Mesothelial cell of epicardium (in vitro differentiated cells): ENCODE data around the gene IGFBP3. TPM values are rescaled to one million over a fixed set of nuclear protein-coding genes. Genes with fewer than 3 reads are reported as not detected.

ENCODE experiments used
- DNase-seq, 2 experiments: peaks; one replicate each; pipeline ENCODE4 v3.0.0; 2021; ENCODE audit warnings: low spot score in 2 of 2; ENCODE audit not compliant: unreplicated experiment in 2 of 2
- H3K27ac Mint-ChIP-seq: 2 replicates; pipeline ENCODE4 v1.8.0; 2021; ENCODE audit warnings: mixed read lengths
- H3K27me3 Mint-ChIP-seq: 2 replicates; pipeline ENCODE4 v1.8.0; 2021; ENCODE audit warnings: low read depth, mixed read lengths
- H3K36me3 Mint-ChIP-seq: 2 replicates; pipeline ENCODE4 v1.8.0; 2021; ENCODE audit warnings: mixed read lengths
- H3K4me1 Mint-ChIP-seq: 2 replicates; pipeline ENCODE4 v1.8.0; 2021; ENCODE audit warnings: mixed read lengths
- H3K4me3 Mint-ChIP-seq: 2 replicates; pipeline ENCODE4 v1.8.0; 2021; ENCODE audit warnings: mild to moderate bottlenecking, moderate library complexity, mixed read lengths
- H3K9me3 Mint-ChIP-seq: 2 replicates; pipeline ENCODE4 v1.8.0; 2021; ENCODE audit warnings: mixed read lengths
- CTCF ChIP-seq: fragments of 200-600 bp; sonication (generic); IDR thresholded peaks from one replicate; pipeline ENCODE4 v1.5.0; 2021; ENCODE audit warnings: antibody characterized with exemption; ENCODE audit not compliant: unreplicated experiment
- total RNA-seq: library from RNA; stranded (reverse); gene quantifications from 3 replicates; pipeline ENCODE4 v1.2.1, GENCODE V29; 2021

IGFBP3 gene
- total RNA-seq, 1 donor from 2014 or later = 1,171 TPM

DNA sequence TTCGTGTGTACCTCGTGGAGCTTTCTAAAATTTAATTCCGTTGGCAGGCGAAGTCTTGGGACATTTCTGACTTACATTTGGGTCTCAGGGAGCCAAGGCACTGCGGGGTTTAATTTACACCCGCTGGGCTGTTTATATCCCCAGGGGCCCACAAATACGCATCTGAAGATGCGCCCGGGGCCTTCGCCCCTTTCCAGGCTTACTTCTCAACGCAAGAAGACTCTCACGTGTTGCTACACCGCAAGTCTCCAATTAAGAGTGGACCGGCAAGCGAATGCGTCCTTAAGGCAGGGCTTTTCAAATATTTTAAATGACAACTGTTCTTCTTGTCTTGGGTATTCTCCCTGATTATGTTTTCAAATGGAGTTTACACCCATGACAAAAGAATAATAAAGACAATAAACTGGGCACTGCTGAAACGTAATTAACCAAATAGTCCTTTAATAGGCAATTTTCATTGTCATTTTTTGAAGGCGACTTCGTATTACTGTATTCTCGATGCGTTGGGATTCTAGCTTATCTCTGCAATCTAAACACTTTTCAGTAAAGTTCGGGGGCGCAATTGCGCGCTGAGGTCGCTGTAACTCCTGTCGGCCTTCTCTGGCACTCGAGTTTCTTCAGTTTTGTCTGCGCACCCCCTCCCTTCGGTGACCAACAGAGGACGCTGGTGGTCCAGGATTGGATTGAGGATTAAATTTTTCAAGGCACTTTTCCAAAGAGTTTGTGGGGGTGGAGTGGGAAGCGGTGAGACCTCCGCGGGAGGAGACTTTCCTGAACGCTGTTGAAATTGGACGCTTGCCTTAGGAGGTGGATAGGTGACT, 837 bp upstream of the IGFBP3 start:
- Mint-ChIP-seq H3K4me1 (peaks cover 53% of the 10 kb centered on the region), H3K4me3 (peak overlapping the region; percentile 72), H3K9me3 (peaks cover 2% of the 10 kb centered on the region), H3K36me3 (peaks cover 9% of the 10 kb centered on the region), H3K27me3 (no peaks in the 10 kb centered on the region), H3K27ac (peak overlapping the region; percentile 91)
- peak; percentile 92 for TF ChIP-seq CTCF
- DNase-seq = peak; percentile 56 to 84

DNA sequence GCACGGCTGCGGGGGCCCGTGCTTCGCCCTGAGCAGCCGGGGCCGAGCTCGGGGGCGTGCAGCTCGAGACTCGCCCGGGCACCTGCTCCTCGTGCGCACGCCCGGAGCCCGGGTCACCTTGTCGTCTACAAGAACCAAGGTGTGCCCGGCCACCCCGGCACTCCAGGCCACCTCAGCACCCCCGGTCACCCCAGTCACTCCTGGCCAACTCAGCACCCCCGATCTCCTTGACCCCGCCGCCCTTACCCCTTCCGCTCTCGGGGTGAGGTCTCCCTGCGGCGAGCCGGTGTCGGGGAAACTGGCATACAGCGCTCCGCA, 268 bp upstream of the IGFBP3 start:
- no peak for TF ChIP-seq CTCF
- Mint-ChIP-seq H3K4me3 (peak overlapping the region; percentile 72), H3K4me1 (peaks cover 56% of the 10 kb centered on the region), H3K36me3 (peaks cover 11% of the 10 kb centered on the region), H3K27ac (peak overlapping the region; percentile 91), H3K9me3 (no peaks in the 10 kb centered on the region), H3K27me3 (no peaks in the 10 kb centered on the region)
- DNase-seq = peak in 1 of 2 experiments; percentile 54

DNA sequence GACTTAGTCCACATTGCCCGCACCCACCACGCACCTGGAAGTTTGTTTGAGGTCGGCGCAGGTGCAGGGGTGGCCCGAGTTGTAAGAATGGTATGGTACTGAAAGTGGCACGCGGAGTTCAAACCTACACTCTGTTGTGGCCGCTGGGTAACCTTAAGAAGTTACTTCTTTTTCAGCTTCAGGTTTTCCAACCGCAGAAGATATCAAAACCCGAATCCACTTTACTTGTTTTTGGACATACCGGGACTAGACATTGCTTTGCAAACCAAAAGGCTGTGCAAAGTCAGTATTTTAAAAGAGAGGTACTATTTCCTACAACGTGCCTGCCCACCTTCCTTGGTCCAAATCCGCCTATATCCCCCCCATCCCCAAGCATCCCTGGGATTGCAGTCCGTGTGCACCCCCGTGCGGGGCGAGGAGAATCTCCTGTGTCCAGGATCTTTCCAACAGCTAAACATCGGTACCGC, 1.0 kb downstream of the IGFBP3 start:
- Mint-ChIP-seq H3K4me3 (peak overlapping the region; percentile 98), H3K27me3 (no peaks in the 10 kb centered on the region), H3K27ac (peak overlapping the region; percentile 92), H3K9me3 (no peaks in the 10 kb centered on the region), H3K4me1 (peaks cover 65% of the 10 kb centered on the region), H3K36me3 (peaks cover 20% of the 10 kb centered on the region)
- TF ChIP-seq CTCF = no peak
- DNase-seq = no peak

DNA sequence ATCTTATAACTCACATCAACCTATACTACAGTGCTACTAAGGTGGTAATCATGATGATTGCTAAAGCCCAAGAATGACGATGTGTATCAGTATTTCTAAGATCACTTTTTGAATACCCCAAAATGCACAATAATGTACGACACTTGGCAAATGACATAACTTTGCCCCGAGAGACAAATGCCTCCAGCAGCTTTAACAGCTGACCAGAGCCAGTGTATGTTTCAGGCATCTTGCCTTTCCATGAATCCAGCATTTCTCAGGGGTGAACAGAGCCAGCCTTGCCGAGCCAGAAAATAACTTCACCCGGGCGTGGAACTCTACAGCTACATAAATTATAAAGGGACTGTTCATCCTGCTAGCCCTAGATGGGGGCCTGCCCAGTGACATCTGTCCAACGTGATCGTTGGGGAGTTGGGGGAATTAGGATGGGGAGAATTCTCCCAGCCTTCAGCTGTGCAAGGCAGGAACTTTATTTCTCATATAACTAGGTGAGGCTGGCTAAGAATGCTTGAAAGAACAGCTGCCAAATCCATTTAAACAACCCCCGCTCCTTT, 1.8 kb downstream of the IGFBP3 start:
- Mint-ChIP-seq H3K27me3 (no peaks in the 10 kb centered on the region), H3K36me3 (peaks cover 26% of the 10 kb centered on the region), H3K4me3 (peak overlapping the region; percentile 98), H3K4me1 (peaks cover 68% of the 10 kb centered on the region), H3K9me3 (no peaks in the 10 kb centered on the region), H3K27ac (peak overlapping the region; percentile 82)
- no peak for TF ChIP-seq CTCF
- no peak for DNase-seq

- TF ChIP-seq CTCF = no peak
- H3K27me3 Mint-ChIP-seq = no peaks in the 10 kb centered on the region
- DNase-seq = no peak
- H3K4me3 Mint-ChIP-seq = peak overlapping the region; percentile 98
- no peaks in the 10 kb centered on the region for H3K9me3 Mint-ChIP-seq
- peaks cover 63% of the 10 kb centered on the region for H3K4me1 Mint-ChIP-seq
- peak overlapping the region; percentile 82 for H3K27ac Mint-ChIP-seq
- peaks cover 29% of the 10 kb centered on the region for H3K36me3 Mint-ChIP-seq
Observed at GRCh38 chr7:45918556-45918955, 2.5 kb downstream of the IGFBP3 start.
